GM10847 (cell line): Measurements from ENCODE around the gene MAEA.

Experiments
- POLR2A ChIP-seq: IDR thresholded peaks from 2 replicates; pipeline ENCODE4 v1.6.1; 2011; ENCODE audit not compliant: insufficient read length; ENCODE audit errors: extremely low read depth

The MAEA gene

GRCh38 chr4:1316537-1317168 is 27.0 kb downstream of the MAEA start:
- TF ChIP-seq POLR2A, result no peak

GRCh38 chr4:1317177-1318045 is 27.7 kb downstream of the MAEA start:
- TF ChIP-seq POLR2A, result no peak

- TF ChIP-seq POLR2A, result no peak
Measured at GRCh38 chr4:1318046-1318375, 28.3 kb downstream of the MAEA start.

- TF ChIP-seq POLR2A, result no peak
Measured at GRCh38 chr4:1318488-1319213, 29.0 kb downstream of the MAEA start.

- TF ChIP-seq POLR2A, result no peak
Measured at GRCh38 chr4:1321486-1321885, 31.8 kb downstream of the MAEA start.

GRCh38 chr4:1321946-1322650 is 32.4 kb downstream of the MAEA start:
- no peak for TF ChIP-seq POLR2A

- no peak for TF ChIP-seq POLR2A
Measured at GRCh38 chr4:1323280-1323634, 33.6 kb downstream of the MAEA start.

- TF ChIP-seq POLR2A, result no peak
Measured at GRCh38 chr4:1323635-1324442, 34.1 kb downstream of the MAEA start.

GRCh38 chr4:1325176-1325480 is 35.4 kb downstream of the MAEA start:
- no peak for TF ChIP-seq POLR2A

GRCh38 chr4:1325681-1326635 is 36.3 kb downstream of the MAEA start:
- TF ChIP-seq POLR2A, result no peak

GRCh38 chr4:1326751-1327525 is 37.2 kb downstream of the MAEA start:
- TF ChIP-seq POLR2A, result no peak

- no peak for TF ChIP-seq POLR2A
Measured at GRCh38 chr4:1327526-1328266, 38.0 kb downstream of the MAEA start.

GRCh38 chr4:1328267-1329155 is 38.8 kb downstream of the MAEA start:
- no peak for TF ChIP-seq POLR2A
